ENCODE data around the gene HOXA7.

DNA sequence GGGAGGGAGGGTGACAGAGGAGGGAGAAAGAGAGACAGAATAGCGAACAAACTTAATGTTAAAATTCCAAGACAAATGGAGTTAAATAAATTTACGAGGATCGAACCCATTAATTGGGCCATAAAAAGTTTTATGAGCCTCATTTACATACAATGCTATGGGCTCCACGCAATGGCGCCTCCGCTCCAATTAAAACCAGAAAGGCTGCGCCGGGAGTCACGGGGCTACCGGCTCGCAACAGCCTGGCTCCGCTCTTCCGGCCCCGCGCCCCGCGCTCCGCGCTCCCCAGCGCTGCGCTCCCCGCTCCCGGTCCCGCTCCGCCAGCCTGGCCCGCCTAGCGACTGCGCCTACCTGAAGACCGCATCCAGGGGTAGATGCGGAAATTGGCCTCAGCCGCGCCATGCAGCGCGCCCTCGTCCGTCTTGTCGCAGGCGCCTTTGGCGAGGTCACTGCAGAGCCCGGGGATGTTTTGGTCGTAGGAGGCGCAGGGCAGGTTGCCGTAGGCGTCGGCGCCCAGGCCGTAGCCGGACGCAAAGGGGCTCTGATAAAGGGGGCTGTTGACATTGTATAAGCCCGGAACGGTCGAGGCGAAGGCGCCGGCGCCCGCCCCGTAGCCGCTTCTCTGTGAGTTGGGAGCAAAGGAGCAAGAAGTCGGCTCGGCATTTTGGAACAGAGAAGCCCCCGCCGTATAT, 513 bp downstream of the HOXA7 start:
- TF ChIP-seq CTCF (IDR thresholded peaks at IDR 0.05) (no peak), EZH2 (IDR thresholded peaks at IDR 0.05; ENCODE audit: borderline replicate concordance, insufficient read depth, low read depth, low read length, poor library complexity, severe bottlenecking) (no peak)

Data from B cell (primary cell).